BLaER1 treated with 17β-estradiol and CSF1 and Interleukin-3, amounts not matched to agents 10 nM and 100 nM (cell line): ENCODE data around the gene PSIP1.
A peak's percentile ranks its signal among the peaks of the same experiment; 100 is the strongest.

Experiments
- H3K27ac ChIP-seq, 11 experiments: shearing (Covaris generic); formaldehyde crosslinking; 2 replicates each; pipeline ENCODE4 v1.8.1; 2022
- H3K27me3 ChIP-seq, 11 experiments: shearing (Covaris generic); formaldehyde crosslinking; 2 replicates each; pipeline ENCODE4 v1.8.1; 2022
- H3K36me3 ChIP-seq, 11 experiments: shearing (Covaris generic); formaldehyde crosslinking; 2 replicates each; pipeline ENCODE4 v1.8.1; 2022
- H3K4me1 ChIP-seq, 10 experiments: shearing (Covaris generic); formaldehyde crosslinking; 2 replicates each; pipeline ENCODE4 v1.8.1; 2022
- H3K4me2 ChIP-seq, 11 experiments: shearing (Covaris generic); formaldehyde crosslinking; 2 replicates each; pipeline ENCODE4 v1.8.1; 2022
- H3K4me3 ChIP-seq, 10 experiments: shearing (Covaris generic); formaldehyde crosslinking; 2 replicates each; pipeline ENCODE4 v1.8.1; 2022
- H3K9ac ChIP-seq, 11 experiments: shearing (Covaris generic); formaldehyde crosslinking; 2 replicates each; pipeline ENCODE4 v1.8.1; 2022
- H3K9me3 ChIP-seq, 11 experiments: shearing (Covaris generic); formaldehyde crosslinking; replicated peaks in 1 of 11; 2 replicates each; pipeline ENCODE4 v1.8.1; 2022
- H4K20me1 ChIP-seq, 11 experiments: shearing (Covaris generic); formaldehyde crosslinking; 2 replicates each; pipeline ENCODE4 v1.8.1; 2022
- Cebpa-rat ChIP-seq, 11 experiments: shearing (Covaris generic); IDR thresholded peaks; 2 replicates each; pipeline ENCODE4 v1.8.1; 2022

Gene PSIP1

GRCh38 chr9:15420796-15421195 lies 90.0 kb downstream of the PSIP1 start:
- no peak overlapping the region for H3K9ac ChIP-seq
- H4K20me1 ChIP-seq = peaks cover 0 to 21% (median 9%) of the 10 kb centered on the region in 11 experiments; a peak in 12 of 22 replicates
- H3K36me3 ChIP-seq = peaks cover 12 to 14% (median 13%) of the 10 kb centered on the region in 11 experiments; a peak in 21 of 22 replicates
- H3K9me3 ChIP-seq = peaks cover 0 to 6% (median 0%) of the 10 kb centered on the region in 11 experiments; a peak in 1 of 22 replicates
- no peak overlapping the region for H3K27ac ChIP-seq
- no peak overlapping the region for H3K4me2 ChIP-seq
- TF ChIP-seq Cebpa-rat (IDR thresholded peaks at IDR 0.05) = no peak
- H3K4me1 ChIP-seq = peaks cover 14 to 43% (median 33%) of the 10 kb centered on the region in 10 experiments
- no peaks in the 10 kb centered on the region for H3K27me3 ChIP-seq
- H3K4me3 ChIP-seq = no peak overlapping the region

- no peak overlapping the region for H3K4me3 ChIP-seq
- no peak overlapping the region for H3K27ac ChIP-seq
- TF ChIP-seq Cebpa-rat (IDR thresholded peaks at IDR 0.05) = no peak
- no peaks in the 10 kb centered on the region for H3K36me3 ChIP-seq
- peaks cover 8 to 23% (median 13%) of the 10 kb centered on the region in 11 experiments for H3K9me3 ChIP-seq
- H3K9ac ChIP-seq = no peak overlapping the region
- peaks cover 0 to 22% (median 17%) of the 10 kb centered on the region in 10 experiments; a peak in 16 of 20 replicates for H3K4me1 ChIP-seq
- peak overlapping the region in 8 of 11 experiments; percentile 3 to 68 (median 35); a peak in 14 of 22 replicates for H3K4me2 ChIP-seq
- no peaks in the 10 kb centered on the region for H3K27me3 ChIP-seq
- no peaks in the 10 kb centered on the region for H4K20me1 ChIP-seq
Observed at GRCh38 chr9:15417626-15418025, 93.1 kb downstream of the PSIP1 start.

- no peak for TF ChIP-seq Cebpa-rat (IDR thresholded peaks at IDR 0.05)
- Histone ChIP-seq H3K4me3 (no peak overlapping the region), H3K27ac (no peak overlapping the region), H3K4me2 (peak overlapping the region in 3 of 11 experiments; percentile 30 to 68 (median 45); a peak in 3 of 22 replicates), H4K20me1 (no peaks in the 10 kb centered on the region), H3K4me1 (peaks cover 0 to 17% (median 12%) of the 10 kb centered on the region in 10 experiments; a peak in 16 of 20 replicates), H3K9me3 (peaks cover 8 to 23% (median 13%) of the 10 kb centered on the region in 11 experiments), H3K27me3 (no peaks in the 10 kb centered on the region), H3K36me3 (no peaks in the 10 kb centered on the region), H3K9ac (no peak overlapping the region)
Observed at GRCh38 chr9:15416880-15417279, 93.9 kb downstream of the PSIP1 start.
